Measurements from ENCODE around the gene KHSRP.

Gene KHSRP

DNA sequence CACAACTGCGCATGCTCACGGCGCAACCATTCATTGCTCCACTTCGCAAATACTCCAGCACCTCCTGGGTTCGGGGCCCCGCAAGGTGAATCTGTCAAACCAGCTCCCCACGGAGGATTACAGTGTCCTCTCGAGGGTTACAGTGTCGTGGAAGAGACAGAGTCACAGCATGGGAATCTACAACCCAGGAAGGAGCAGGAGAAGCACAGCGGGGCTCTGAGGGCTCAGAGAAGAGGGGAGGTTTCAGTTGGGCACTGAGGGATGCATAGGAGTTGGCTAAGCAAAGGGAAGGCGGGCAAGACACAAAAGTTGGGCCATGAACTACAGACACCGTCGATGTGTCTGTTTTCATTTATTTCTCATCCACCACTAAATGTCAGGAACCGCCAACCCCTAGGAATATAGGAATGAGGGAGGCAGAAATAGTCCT, 30.6 kb downstream of the KHSRP start:
- TF ChIP-seq, protein P1, sequence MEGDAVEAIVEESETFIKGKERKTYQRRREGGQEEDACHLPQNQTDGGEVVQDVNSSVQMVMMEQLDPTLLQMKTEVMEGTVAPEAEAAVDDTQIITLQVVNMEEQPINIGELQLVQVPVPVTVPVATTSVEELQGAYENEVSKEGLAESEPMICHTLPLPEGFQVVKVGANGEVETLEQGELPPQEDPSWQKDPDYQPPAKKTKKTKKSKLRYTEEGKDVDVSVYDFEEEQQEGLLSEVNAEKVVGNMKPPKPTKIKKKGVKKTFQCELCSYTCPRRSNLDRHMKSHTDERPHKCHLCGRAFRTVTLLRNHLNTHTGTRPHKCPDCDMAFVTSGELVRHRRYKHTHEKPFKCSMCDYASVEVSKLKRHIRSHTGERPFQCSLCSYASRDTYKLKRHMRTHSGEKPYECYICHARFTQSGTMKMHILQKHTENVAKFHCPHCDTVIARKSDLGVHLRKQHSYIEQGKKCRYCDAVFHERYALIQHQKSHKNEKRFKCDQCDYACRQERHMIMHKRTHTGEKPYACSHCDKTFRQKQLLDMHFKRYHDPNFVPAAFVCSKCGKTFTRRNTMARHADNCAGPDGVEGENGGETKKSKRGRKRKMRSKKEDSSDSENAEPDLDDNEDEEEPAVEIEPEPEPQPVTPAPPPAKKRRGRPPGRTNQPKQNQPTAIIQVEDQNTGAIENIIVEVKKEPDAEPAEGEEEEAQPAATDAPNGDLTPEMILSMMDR (IDR thresholded peaks at IDR 0.05; ENCODE audit: control insufficient read depth, insufficient read depth, low read depth, low read length, missing control alignments): no peak
- peak overlapping the region; percentile 87 for H3K4me3 ChIP-seq (ENCODE audit: control insufficient read depth, low read depth, low read length)

GRCh38 chr19:6393074-6393982, 31.3 kb downstream of the KHSRP start, which contains the start of gene GTF2F1:
Gene GTF2F1, minus strand, starts transcription at chr19:6393164. Its CDS starts 169 bp downstream, at chr19:6392995.
- peak; percentile 76 for DNase-seq (ENCODE audit: low read depth)
- TF ChIP-seq, protein P1 (IDR thresholded peaks at IDR 0.05; ENCODE audit: control insufficient read depth, insufficient read depth, low read depth, low read length, missing control alignments): peak; percentile 12

More for the DNA sequence above, 30.6 kb downstream of the KHSRP start:
- no peak for DNase-seq (ENCODE audit: low read depth)

DNA sequence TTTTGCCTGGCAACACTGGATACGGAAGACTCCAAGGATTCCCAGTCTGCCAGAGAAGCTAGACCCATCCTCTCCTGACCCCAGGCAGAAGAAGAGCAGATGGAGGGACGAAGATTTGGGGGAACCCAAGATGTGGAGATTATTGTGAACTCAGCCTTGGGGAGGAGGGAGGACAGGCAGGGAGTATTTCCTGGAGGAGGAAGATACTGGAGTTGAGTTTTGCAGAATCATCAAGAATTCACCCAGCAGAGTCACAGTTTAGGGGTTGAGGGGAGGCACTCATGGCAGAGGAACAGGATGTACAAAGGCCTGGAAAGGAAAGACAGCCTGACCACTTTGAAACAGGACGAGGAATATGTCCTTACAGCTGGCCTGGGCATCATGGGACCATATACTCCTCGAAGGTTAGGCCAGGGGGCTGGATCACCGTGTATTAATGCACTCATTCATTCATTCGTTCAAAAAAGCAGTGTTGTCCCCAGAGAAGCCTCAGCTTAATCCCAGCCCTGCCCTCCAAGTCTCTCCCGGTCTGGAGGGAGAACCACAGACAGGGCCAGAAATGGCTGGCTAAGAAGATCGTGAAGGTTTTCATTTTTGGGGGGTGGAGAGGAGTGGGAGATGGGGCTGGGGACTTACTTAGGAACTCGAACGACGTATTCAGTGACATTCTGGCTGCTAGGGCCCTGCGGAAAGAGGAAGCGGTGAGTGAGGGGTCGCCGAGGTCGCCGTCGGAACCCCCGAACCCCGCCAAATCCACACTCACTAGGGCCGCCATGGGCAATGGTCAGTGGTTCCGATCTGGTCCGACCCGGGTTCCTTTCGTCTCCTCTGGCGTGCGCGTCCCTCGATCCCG, 32.2 kb downstream of the KHSRP start:
- H3K4me3 ChIP-seq (ENCODE audit: control insufficient read depth, low read depth, low read length): peak overlapping the region; percentile 87
- no peak for DNase-seq (ENCODE audit: low read depth)
- TF ChIP-seq, protein P1 (IDR thresholded peaks at IDR 0.05; ENCODE audit: control insufficient read depth, insufficient read depth, low read depth, low read length, missing control alignments): no peak

More at GRCh38 chr19:6393074-6393982, 31.3 kb downstream of the KHSRP start, which contains the start of gene GTF2F1:
- peak within 1 kb of the TSS; percentile 87 for H3K4me3 ChIP-seq (ENCODE audit: control insufficient read depth, low read depth, low read length)

DNA sequence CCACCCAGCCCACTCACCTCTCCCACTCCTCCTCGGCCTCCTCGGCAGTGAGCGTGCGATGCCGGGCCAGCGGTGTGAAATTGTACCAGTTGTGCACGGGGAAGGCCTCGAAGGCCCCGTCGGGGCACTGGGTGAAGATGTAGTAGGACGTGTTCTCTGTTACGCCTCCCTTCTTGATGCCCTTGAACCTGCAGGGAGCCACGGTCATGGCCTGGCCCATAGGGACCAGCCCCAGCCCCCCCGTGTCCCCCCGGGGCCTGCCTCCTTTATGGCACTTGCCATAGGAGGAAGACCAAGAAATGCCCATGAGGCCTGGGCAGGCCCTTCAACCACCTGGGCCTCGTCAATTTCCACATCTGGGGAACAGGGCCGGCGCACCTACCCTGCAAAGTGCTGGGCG, 37.2 kb downstream of the KHSRP start:
- TF ChIP-seq, protein P1 (IDR thresholded peaks at IDR 0.05; ENCODE audit: control insufficient read depth, insufficient read depth, low read depth, low read length, missing control alignments): no peak
- no peak for DNase-seq (ENCODE audit: low read depth)
- H3K4me3 ChIP-seq (ENCODE audit: control insufficient read depth, low read depth, low read length): no peak overlapping the region

DNA sequence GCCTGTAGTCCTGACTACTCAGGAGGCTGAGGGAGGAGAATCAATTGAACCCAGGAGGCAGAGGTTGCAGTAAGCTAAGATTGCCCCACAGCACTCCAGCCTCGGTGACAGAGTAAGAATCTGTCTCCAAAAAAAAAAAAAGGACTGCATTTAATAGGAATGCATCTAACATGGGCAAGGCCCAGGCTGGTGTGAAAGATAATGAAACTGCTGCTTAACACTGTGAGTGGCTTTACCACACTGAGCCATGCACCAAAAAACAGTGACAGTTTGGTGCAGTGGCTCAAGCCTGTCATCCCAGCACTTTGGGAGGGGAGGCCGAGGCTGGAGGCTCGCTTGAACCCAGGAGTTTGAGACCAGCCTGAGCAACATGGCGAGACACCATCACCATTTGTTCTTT, 40.2 kb downstream of the KHSRP start:
- TF ChIP-seq, protein P1 (IDR thresholded peaks at IDR 0.05; ENCODE audit: control insufficient read depth, insufficient read depth, low read depth, low read length, missing control alignments): no peak
- no peak for DNase-seq (ENCODE audit: low read depth)
- no peak overlapping the region for H3K4me3 ChIP-seq (ENCODE audit: control insufficient read depth, low read depth, low read length)

GRCh38 chr19:6383188-6383587, 41.4 kb downstream of the KHSRP start:
- no peak overlapping the region for H3K4me3 ChIP-seq (ENCODE audit: control insufficient read depth, low read depth, low read length)
- TF ChIP-seq, protein P1 (IDR thresholded peaks at IDR 0.05; ENCODE audit: control insufficient read depth, insufficient read depth, low read depth, low read length, missing control alignments): no peak
- DNase-seq (ENCODE audit: low read depth): no peak

Data from AG09309 (cell line).